HG03342 (cell line): ENCODE data around the gene UBXN7.
"Not testable (repeated sequence)": the region's sequence is repeated elsewhere in the genome, so short reads cannot be mapped to it uniquely, and the experiment has no call there.

Experiments
- ATAC-seq: cut with Tn5 transposase; IDR thresholded peaks from one replicate; pipeline ENCODE4 v1.9.1; 2021; ENCODE audit warnings: mild to moderate bottlenecking, moderate library complexity; ENCODE audit not compliant: unreplicated experiment

Gene UBXN7

GRCh38 chr3:196357905-196358304 lies 74.3 kb downstream of the UBXN7 start:
- no peak for ATAC-seq

DNA sequence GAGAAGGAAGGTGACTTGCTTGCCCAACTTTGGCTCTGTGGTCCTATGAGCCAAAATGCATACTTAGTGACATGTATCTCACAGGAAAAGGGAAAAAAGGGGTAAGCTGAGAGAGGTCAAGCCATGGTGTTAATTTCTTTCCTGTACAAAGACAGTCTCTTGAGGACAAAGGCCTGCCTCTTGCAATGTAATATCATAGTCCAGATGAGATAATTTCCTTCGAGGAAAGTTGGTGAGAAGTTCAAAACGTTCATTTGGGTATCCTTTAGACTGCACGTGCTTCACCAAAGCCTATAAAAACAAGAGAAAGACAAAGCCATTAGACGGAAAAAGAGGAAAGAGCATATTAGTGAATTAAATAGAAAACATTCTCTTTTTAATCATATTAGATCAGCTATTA lies 75.7 kb downstream of the UBXN7 start:
- ATAC-seq, result no peak

GRCh38 chr3:196355668-196356067 lies 76.6 kb downstream of the UBXN7 start:
- no peak for ATAC-seq

DNA sequence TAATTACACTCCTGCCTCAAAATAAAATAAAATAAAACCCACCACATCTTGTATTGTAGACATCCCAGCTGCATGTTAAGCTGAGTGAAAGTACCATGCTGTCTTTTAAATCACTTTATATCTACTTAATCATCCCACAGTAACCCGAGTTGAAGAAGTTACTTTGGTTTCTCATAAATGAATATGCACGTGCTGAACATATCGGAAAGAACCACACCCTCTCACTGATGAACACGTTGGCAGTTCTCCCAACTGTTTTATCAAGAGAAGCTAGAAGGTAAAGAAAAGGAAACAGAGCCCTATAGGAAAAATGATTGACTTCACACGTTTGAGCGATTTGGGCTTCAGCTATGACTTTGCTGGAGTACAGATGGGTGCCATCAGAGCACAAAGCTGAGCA lies 78.1 kb downstream of the UBXN7 start:
- no peak for ATAC-seq

DNA sequence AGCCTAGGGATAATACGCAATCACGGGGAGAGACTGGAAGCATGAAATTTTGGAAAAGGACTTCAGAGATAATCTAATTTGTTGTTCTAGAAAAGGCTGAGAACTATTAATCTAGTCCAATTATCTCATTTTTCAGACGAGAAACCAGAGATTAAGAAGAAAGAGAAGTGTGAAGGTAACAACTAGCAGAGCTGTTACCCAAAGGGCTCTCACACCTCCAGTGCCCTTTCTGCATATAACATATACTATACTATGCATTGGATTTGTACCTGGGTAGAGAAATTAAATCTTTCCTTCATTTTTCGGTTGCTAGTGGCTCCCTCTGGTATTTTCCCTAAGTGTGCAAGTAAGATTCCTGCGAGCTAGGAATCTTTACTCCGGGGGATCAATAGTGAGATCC lies 80.7 kb downstream of the UBXN7 start:
- ATAC-seq, result no peak

- no peak for ATAC-seq
These were observed 82.2 kb downstream of the UBXN7 start for GRCh38 chr3:196350067-196350466.

GRCh38 chr3:196348698-196349097 lies 83.5 kb downstream of the UBXN7 start:
- no peak for ATAC-seq

GRCh38 chr3:196344663-196345062 lies 87.6 kb downstream of the UBXN7 start:
- no peak for ATAC-seq

DNA sequence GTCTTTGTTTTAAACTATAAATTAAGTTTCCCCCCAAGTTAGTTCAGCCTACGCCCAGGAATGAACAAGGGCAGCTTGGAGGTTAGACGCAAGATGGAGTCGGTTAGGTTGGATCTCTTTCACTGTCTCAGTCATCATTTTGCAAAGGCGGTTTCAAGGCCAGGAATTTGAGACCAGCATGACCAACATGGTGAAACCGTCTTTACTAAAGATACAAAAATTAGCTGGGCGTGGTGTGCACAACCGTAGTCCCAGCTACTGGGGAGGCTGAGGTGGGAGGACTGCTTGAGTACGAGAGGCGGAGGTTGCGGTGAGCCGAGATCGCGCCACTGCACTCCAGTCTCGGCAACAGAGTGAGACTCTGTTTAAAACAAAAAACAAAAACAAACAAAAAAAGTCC lies 88.3 kb downstream of the UBXN7 start:
- not testable (repeated sequence) for ATAC-seq

DNA sequence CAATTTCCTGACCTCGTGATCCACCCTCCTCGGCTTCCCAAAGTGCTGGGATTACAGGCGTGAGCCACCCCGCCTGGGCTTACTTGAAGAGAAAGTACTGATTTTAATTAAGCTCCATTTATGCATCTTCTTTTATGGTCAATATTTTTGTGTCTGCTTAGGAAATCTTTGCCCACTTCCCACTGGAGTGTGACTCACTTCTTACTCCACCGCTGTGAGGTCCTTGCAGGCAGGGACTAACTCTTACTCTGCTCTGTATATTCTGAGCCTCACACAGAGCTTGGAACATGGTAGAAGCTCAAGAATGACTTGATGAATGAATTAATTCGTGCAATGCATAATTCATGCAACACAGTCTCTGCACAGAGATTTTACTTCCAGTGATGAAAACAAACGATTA lies 91.1 kb downstream of the UBXN7 start:
- ATAC-seq, result no peak

GRCh38 chr3:196340466-196340865 lies 91.8 kb downstream of the UBXN7 start:
- no peak for ATAC-seq

- no peak for ATAC-seq
These were observed 92.6 kb downstream of the UBXN7 start for GRCh38 chr3:196339493-196340254.

GRCh38 chr3:196339044-196339443 lies 93.2 kb downstream of the UBXN7 start:
- ATAC-seq, result no peak

GRCh38 chr3:196336319-196337145 lies 95.7 kb downstream of the UBXN7 start:
- no peak for ATAC-seq

DNA sequence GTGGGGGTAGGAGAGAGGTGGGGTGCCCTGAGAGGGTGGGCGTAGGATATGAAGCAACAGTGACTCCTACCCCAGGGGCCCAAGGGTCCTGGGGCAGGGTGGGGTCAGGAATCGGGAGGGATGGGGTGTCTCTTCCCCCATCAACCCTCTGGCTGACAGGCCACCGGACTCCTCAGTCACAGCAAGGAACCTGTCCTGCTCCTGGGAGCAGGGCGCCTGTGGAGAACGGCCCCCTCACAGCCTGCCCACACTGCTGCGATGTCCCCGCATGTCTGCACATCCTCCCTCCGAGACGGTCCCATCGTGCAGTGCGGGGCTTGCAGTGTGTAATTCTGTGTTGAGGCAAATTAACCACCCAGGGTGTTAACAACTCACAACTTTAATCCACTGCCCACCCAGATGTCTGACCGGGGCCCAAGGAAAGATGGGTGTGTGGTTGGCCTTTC lies 96.7 kb downstream of the UBXN7 start:
- ATAC-seq, result no peak

DNA sequence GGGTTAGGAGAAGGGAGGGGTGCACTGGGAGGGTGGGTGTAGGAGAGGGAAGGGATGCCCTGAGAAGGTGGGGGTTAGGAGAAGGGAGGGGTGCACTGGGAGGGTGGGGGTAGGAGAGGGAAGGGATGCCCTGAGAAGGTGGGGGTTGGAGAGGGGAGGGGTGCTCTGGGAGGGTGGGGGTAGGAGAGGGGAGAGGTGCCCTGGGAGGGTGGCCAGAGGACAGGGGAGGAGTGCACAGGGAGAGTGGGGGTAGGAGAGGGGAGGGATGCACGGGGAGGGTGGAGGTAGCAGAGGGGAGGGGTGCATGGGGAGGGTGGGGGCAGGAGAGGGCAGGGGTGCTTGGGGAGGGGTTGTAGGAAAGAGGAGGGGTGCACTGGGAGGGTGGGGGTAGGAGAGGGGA lies 97.2 kb downstream of the UBXN7 start:
- ATAC-seq, result no peak

DNA sequence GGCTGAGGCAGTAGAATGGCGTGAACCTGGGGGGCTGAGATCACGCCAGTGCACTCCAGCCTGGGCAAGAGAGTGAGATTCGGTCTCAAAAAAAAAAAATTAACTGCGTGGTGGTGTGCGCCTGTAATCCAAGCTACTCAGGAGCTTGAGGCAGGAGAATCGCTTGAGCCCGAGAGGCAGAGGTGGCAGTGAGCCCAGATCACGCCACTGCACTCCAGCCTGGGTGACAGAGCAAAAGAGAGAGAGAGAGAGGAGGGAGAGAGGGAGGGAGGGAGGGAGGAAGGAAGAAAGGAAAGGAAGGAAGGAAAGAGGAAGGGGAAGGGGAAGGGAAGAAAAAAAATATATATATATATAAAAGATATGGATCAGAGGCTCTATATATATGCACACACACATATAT lies 100.1 kb downstream of the UBXN7 start:
- ATAC-seq, result no peak

- ATAC-seq, result no peak
These were observed 104.8 kb downstream of the UBXN7 start for GRCh38 chr3:196327405-196327804.

GRCh38 chr3:196326936-196327335 lies 105.3 kb downstream of the UBXN7 start:
- no peak for ATAC-seq

GRCh38 chr3:196323691-196324090 lies 108.5 kb downstream of the UBXN7 start:
- ATAC-seq, result no peak

DNA sequence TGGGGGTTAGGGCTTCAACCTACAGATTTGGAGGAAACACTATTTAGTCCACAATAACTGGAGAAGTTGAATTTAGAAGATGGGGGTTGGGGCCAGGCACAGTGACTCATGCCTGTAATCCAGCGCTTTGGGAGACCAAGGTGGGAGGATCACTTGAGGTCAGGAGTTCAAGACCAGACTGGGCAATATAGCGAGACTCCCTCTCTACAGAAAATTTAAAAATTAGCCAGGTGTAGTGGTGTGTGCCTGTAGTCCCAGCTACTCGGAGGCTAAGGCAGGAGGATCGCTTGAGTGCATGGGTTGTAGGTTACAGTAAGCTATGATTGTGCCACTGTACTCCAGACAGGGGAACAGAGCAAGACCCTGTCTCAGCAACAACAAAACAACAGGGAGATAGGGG lies 109.2 kb downstream of the UBXN7 start:
- no peak for ATAC-seq

GRCh38 chr3:196321162-196321561 lies 111.1 kb downstream of the UBXN7 start:
- ATAC-seq, result no peak
